Measurements from ENCODE around the gene SLF1. TPM values are rescaled to one million over a fixed set of nuclear protein-coding genes. Genes with fewer than 3 reads are reported as not detected.

SLF1 gene
- total RNA-seq, 4 donors from 2014 or later: 3.2 to 13.5 (median 10.9) TPM

GRCh38 chr5:94674490-94675382 lies 56.3 kb downstream of the SLF1 start:
- Histone ChIP-seq H3K9me3 (no peaks in the 10 kb centered on the region), H3K4me3 (no peak overlapping the region), H3K27ac (no peak overlapping the region), H3K36me3 (peaks cover 0 to 7% (median 0%) of the 10 kb centered on the region in 4 donors), H3K27me3 (no peaks in the 10 kb centered on the region), H3K4me1 (no peaks in the 10 kb centered on the region)
- in situ Hi-C loops (cut with MboI; ENCODE audit: low pct_ligation_motif_present in 1 of 4, low pct_unique_long_range_greater_than_20kb in 1 of 4, low sequenced_read_pairs in 3 of 4): no loop called here
- WGBS, 2 donors (ENCODE audit: low coverage in 1 of 2): 96 to 100% methylated on average over 1 of the region's 1 CpG
- no peak for TF ChIP-seq CTCF (IDR thresholded peaks at IDR 0.05)
- intact Hi-C loops (cut with DNase I; ENCODE audit: low total_unique reads): no loop called here
- no peak for DNase-seq

GRCh38 chr5:94675965-94676618 lies 57.6 kb downstream of the SLF1 start:
- Histone ChIP-seq H3K4me1 (no peaks in the 10 kb centered on the region), H3K27me3 (no peaks in the 10 kb centered on the region), H3K4me3 (no peak overlapping the region), H3K36me3 (no peaks in the 10 kb centered on the region), H3K9me3 (no peaks in the 10 kb centered on the region), H3K27ac (no peak overlapping the region)
- DNase-seq: no peak
- intact Hi-C loops (cut with DNase I; ENCODE audit: low total_unique reads): no loop called here
- in situ Hi-C loops (cut with MboI; ENCODE audit: low pct_ligation_motif_present in 1 of 4, low pct_unique_long_range_greater_than_20kb in 1 of 4, low sequenced_read_pairs in 3 of 4): no loop called here
- WGBS, 2 donors (ENCODE audit: low coverage in 1 of 2): 96% methylated on average over 4 of the region's 4 CpGs; no CpG with 5 or more reads in 1 of the 2 donors
- TF ChIP-seq CTCF (IDR thresholded peaks at IDR 0.05) (no peak), POLR2A (IDR thresholded peaks at IDR 0.05) (no peak), EP300 (IDR thresholded peaks at IDR 0.05; ENCODE audit: low read depth) (no peak), POLR2AphosphoS5 (IDR thresholded peaks at IDR 0.05) (no peak)

- intact Hi-C loops (cut with DNase I; ENCODE audit: low total_unique reads): no loop called here
- no peaks in the 10 kb centered on the region for H3K4me1 ChIP-seq
- TF ChIP-seq EP300 (IDR thresholded peaks at IDR 0.05; ENCODE audit: low read depth) (no peak), POLR2A (IDR thresholded peaks at IDR 0.05) (no peak), CTCF (IDR thresholded peaks at IDR 0.05) (no peak), POLR2AphosphoS5 (IDR thresholded peaks at IDR 0.05) (no peak)
- WGBS, 2 donors (ENCODE audit: low coverage in 1 of 2): 66 to 77% methylated on average over 5 of the region's 5 CpGs
- H3K27ac ChIP-seq: no peak overlapping the region
- H3K4me3 ChIP-seq: no peak overlapping the region
- H3K36me3 ChIP-seq: no peaks in the 10 kb centered on the region
- H3K9me3 ChIP-seq: no peaks in the 10 kb centered on the region
- DNase-seq: no peak
- in situ Hi-C loops (cut with MboI; ENCODE audit: low pct_ligation_motif_present in 1 of 4, low pct_unique_long_range_greater_than_20kb in 1 of 4, low sequenced_read_pairs in 3 of 4): no loop called here
- H3K27me3 ChIP-seq: no peaks in the 10 kb centered on the region
Observed at GRCh38 chr5:94682814-94683520, 64.5 kb downstream of the SLF1 start.

- TF ChIP-seq POLR2AphosphoS5 (IDR thresholded peaks at IDR 0.05) (no peak), CTCF (IDR thresholded peaks at IDR 0.05) (no peak), POLR2A (IDR thresholded peaks at IDR 0.05) (no peak), EP300 (IDR thresholded peaks at IDR 0.05; ENCODE audit: low read depth) (no peak)
Observed at GRCh38 chr5:94689908-94690307, 71.4 kb downstream of the SLF1 start.

More at GRCh38 chr5:94689908-94690307, 71.4 kb downstream of the SLF1 start:
- in situ Hi-C loops (cut with MboI; ENCODE audit: low pct_ligation_motif_present in 1 of 4, low pct_unique_long_range_greater_than_20kb in 1 of 4, low sequenced_read_pairs in 3 of 4): no loop called here
- Histone ChIP-seq H3K27ac (no peak overlapping the region), H3K36me3 (peaks cover 0 to 6% (median 0%) of the 10 kb centered on the region in 4 donors), H3K9me3 (no peaks in the 10 kb centered on the region), H3K4me1 (no peaks in the 10 kb centered on the region), H3K27me3 (no peaks in the 10 kb centered on the region), H3K4me3 (no peak overlapping the region)
- DNase-seq: no peak
- intact Hi-C loops (cut with DNase I; ENCODE audit: low total_unique reads): no loop called here
